Measurements from ENCODE around the gene CERT1.

DNA sequence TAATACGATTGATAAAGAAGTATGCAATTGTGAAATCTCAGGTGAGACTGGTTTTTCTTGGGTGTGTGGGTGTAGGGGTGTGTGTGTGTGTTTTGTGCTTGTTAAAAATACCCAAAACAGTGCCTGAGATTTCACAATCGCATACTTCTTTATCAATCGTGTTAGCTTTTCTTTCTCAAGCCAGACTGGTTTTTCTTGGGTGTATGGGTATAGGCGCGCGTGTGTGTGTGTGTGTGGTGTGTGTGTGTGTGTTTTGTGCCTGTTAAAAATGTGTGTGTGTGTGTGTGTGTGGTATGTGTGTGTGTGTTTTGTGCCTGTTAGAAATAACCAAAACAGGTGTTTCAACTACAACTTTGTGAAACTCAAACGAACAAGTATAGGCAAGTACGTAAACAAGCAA, 53.7 kb downstream of the CERT1 start:
- TF ChIP-seq, protein P1, sequence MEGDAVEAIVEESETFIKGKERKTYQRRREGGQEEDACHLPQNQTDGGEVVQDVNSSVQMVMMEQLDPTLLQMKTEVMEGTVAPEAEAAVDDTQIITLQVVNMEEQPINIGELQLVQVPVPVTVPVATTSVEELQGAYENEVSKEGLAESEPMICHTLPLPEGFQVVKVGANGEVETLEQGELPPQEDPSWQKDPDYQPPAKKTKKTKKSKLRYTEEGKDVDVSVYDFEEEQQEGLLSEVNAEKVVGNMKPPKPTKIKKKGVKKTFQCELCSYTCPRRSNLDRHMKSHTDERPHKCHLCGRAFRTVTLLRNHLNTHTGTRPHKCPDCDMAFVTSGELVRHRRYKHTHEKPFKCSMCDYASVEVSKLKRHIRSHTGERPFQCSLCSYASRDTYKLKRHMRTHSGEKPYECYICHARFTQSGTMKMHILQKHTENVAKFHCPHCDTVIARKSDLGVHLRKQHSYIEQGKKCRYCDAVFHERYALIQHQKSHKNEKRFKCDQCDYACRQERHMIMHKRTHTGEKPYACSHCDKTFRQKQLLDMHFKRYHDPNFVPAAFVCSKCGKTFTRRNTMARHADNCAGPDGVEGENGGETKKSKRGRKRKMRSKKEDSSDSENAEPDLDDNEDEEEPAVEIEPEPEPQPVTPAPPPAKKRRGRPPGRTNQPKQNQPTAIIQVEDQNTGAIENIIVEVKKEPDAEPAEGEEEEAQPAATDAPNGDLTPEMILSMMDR (IDR thresholded peaks at IDR 0.05): no peak
- TF ChIP-seq POLR2A (IDR thresholded peaks at IDR 0.05) (no peak), EP300 (IDR thresholded peaks at IDR 0.05) (no peak)
